ENCODE measurements around the gene FXR1.

Gene FXR1

GRCh38 chr3:181009225-181009624 is 96.8 kb downstream of the FXR1 start:
- DNase-seq, result no peak

- no peak for DNase-seq
Observed at GRCh38 chr3:181017690-181018089, 105.2 kb downstream of the FXR1 start.

- no peak for DNase-seq
Observed at GRCh38 chr3:181025204-181025603, 112.7 kb downstream of the FXR1 start.

DNA sequence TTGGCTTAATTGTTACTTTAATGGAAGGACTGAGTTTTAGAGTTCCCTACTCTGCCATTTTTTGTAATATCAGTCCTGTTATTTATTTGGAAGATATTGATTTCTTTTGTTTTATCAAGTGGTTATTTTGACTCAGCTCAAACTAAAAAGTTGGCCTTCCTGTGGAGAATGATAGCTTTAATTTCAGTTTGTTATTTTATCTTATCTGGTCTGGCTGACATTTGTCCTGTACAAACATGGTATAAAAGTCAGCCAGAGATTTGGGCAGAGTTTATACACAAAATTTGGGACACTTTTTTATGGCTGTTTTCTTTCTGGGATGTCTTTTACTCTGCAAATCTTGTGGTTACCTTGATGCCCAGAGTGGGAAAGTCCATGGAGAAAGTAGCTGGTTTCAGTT is 118.5 kb downstream of the FXR1 start:
- DNase-seq, result no peak

Measured in CD4-positive, alpha-beta T cell treated with Interleukin-12 subunit alpha and Interleukin-12 subunit beta, for 1 hour (primary cell).